Glomerular endothelial cell (primary cell): ENCODE measurements around the gene DMTF1. TPM values are rescaled to one million over a fixed set of nuclear protein-coding genes. Genes with fewer than 3 reads are reported as not detected.
"Not testable (repeated sequence)": the region's sequence is repeated elsewhere in the genome, so short reads cannot be mapped to it uniquely, and the experiment has no call there.

Experiments
- DNase-seq: peaks from one replicate; pipeline ENCODE4 v3.0.0-alpha.2; 2011; ENCODE audit warnings: low read depth, low spot score; ENCODE audit errors: extremely low read depth
- total RNA-seq: library from RNA; depleted of rRNA; stranded (reverse); fragments of >200 nt; gene quantifications from 2 replicates; pipeline ENCODE4 v1.2.3, GENCODE V29; 2015

Gene DMTF1
- total RNA-seq, 1 donor from 2014 or later: 51.2 TPM

- no peak for DNase-seq
Measured at GRCh38 chr7:87220734-87221215, 68.5 kb downstream of the DMTF1 start.

GRCh38 chr7:87223666-87224065 is 71.4 kb downstream of the DMTF1 start:
- no peak for DNase-seq

- no peak for DNase-seq
Measured at GRCh38 chr7:87225696-87226095, 73.4 kb downstream of the DMTF1 start.

- DNase-seq: no peak
Measured at GRCh38 chr7:87226495-87226894, 74.2 kb downstream of the DMTF1 start.

GRCh38 chr7:87231258-87231657 is 79.0 kb downstream of the DMTF1 start:
- no peak for DNase-seq

- DNase-seq: no peak
Measured at GRCh38 chr7:87231711-87232110, 79.5 kb downstream of the DMTF1 start.

- DNase-seq: no peak
Measured at GRCh38 chr7:87234949-87235348, 82.7 kb downstream of the DMTF1 start.

- DNase-seq: not testable (repeated sequence)
Measured at GRCh38 chr7:87238464-87239051, 86.3 kb downstream of the DMTF1 start.

GRCh38 chr7:87245671-87246070 is 93.4 kb downstream of the DMTF1 start:
- DNase-seq: not testable (repeated sequence)

Other genes starting within 250 kb of the DMTF1 start
- 35.9 and 61.3 TPM in 2 replicates for gene ELAPOR2, start 92.8 kb upstream of the DMTF1 start, total RNA-seq
- 29.9 and 31.4 TPM in 2 replicates for gene TMEM243, start 67.3 kb downstream of the DMTF1 start, total RNA-seq
- gene CROT, start 193.2 kb downstream of the DMTF1 start, total RNA-seq: 8.9 and 33.3 TPM in 2 replicates